GM06990 (cell line): Measurements from ENCODE around the gene TXNDC8.

Source experiments
- DNase-seq: peaks from one replicate; pipeline ENCODE4 v3.0.0-alpha.2; 2011; ENCODE audit not compliant: insufficient read length; ENCODE audit errors: extremely low read depth
- H3K27me3 ChIP-seq: replicated peaks from 2 replicates; pipeline ENCODE4 v1.6.0; 2011; ENCODE audit warnings: low read length; ENCODE audit not compliant: control insufficient read depth, insufficient read depth
- H3K36me3 ChIP-seq: 2 replicates; pipeline ENCODE4 v1.5.1; 2011; ENCODE audit warnings: low read length; ENCODE audit not compliant: control insufficient read depth, insufficient read depth
- H3K4me3 ChIP-seq: replicated peaks from 2 replicates; pipeline ENCODE4 v1.5.1; 2011; ENCODE audit warnings: low read depth, mild to moderate bottlenecking, control low read depth, low read length
- CTCF ChIP-seq: IDR thresholded peaks from 2 replicates; pipeline ENCODE4 v1.5.1; 2011; ENCODE audit warnings: low read length, control low read depth, mild to moderate bottlenecking, inconsistent platforms; ENCODE audit not compliant: insufficient read depth, poor library complexity, severe bottlenecking

TXNDC8 gene

GRCh38 chr9:110337727-110338126, at the start of gene TXNDC8:
TXNDC8 (minus strand) TSS chr9:110337863.
- no peaks in the 10 kb centered on the region for H3K27me3 ChIP-seq
- H3K4me3 ChIP-seq, result no peak within 1 kb of the TSS
- no peak for DNase-seq
- TF ChIP-seq CTCF, result no peak
- no peaks in the 10 kb centered on the region for H3K36me3 ChIP-seq

GRCh38 chr9:110383491-110383890, 45.8 kb upstream of the TXNDC8 start:
- DNase-seq, result no peak
- Histone ChIP-seq H3K27me3 (no peaks in the 10 kb centered on the region; the same call in 1 of the 2 replicates), H3K36me3 (no peaks in the 10 kb centered on the region), H3K4me3 (no peak overlapping the region)
- TF ChIP-seq CTCF, result no peak

GRCh38 chr9:110382731-110383130, 45.1 kb upstream of the TXNDC8 start:
- Histone ChIP-seq H3K4me3 (no peak overlapping the region), H3K27me3 (no peaks in the 10 kb centered on the region; the same call in 1 of the 2 replicates), H3K36me3 (no peaks in the 10 kb centered on the region)
- no peak for TF ChIP-seq CTCF
- no peak for DNase-seq

GRCh38 chr9:110371411-110372007, 33.8 kb upstream of the TXNDC8 start:
- no peaks in the 10 kb centered on the region for H3K36me3 ChIP-seq
- no peak overlapping the region for H3K4me3 ChIP-seq
- no peaks in the 10 kb centered on the region for H3K27me3 ChIP-seq
- DNase-seq, result no peak
- no peak for TF ChIP-seq CTCF

- H3K4me3 ChIP-seq, result no peak overlapping the region
Measured at GRCh38 chr9:110370315-110370714, 32.7 kb upstream of the TXNDC8 start.

More at GRCh38 chr9:110370315-110370714, 32.7 kb upstream of the TXNDC8 start:
- no peaks in the 10 kb centered on the region for H3K27me3 ChIP-seq
- no peak for TF ChIP-seq CTCF
- no peak for DNase-seq
- no peaks in the 10 kb centered on the region for H3K36me3 ChIP-seq
